ENCODE results near the gene CALML4.

- TF ChIP-seq BACH2 (CRISPR knock-in tag; IDR thresholded peaks at IDR 0.05; ENCODE audit: borderline replicate concordance) (no peak), ZFP3 (CRISPR knock-in tag; IDR thresholded peaks at IDR 0.05) (no peak), ZFP30 (CRISPR knock-in tag; IDR thresholded peaks at IDR 0.05) (no peak), ARNTL (CRISPR knock-in tag; IDR thresholded peaks at IDR 0.05; ENCODE audit: borderline replicate concordance, low read depth) (no peak), ZNF8 (CRISPR knock-in tag; IDR thresholded peaks at IDR 0.05) (no peak), OSR1 (CRISPR knock-in tag; IDR thresholded peaks at IDR 0.05) (no peak)
These were observed 8.5 kb downstream of the CALML4 start for GRCh38 chr15:68196445-68197169.

All from SK-N-SH treated with all-trans-retinoic acid at 6 μM for 48 hours (cell line).